HG02642 (cell line): ENCODE results near the gene UFD1.

Source experiments
- ATAC-seq: cut with Tn5 transposase; IDR thresholded peaks from one replicate; pipeline ENCODE4 v1.9.1; 2021; ENCODE audit warnings: mild to moderate bottlenecking; ENCODE audit not compliant: unreplicated experiment, poor library complexity

The UFD1 gene

GRCh38 chr22:19431649-19432132 lies 47.3 kb downstream of the UFD1 start, which contains the start of gene HIRA:
Gene HIRA (minus strand): TSS chr22:19431733. CDS start chr22:19431476, 257 bp downstream.
- ATAC-seq: peak; percentile 64

DNA sequence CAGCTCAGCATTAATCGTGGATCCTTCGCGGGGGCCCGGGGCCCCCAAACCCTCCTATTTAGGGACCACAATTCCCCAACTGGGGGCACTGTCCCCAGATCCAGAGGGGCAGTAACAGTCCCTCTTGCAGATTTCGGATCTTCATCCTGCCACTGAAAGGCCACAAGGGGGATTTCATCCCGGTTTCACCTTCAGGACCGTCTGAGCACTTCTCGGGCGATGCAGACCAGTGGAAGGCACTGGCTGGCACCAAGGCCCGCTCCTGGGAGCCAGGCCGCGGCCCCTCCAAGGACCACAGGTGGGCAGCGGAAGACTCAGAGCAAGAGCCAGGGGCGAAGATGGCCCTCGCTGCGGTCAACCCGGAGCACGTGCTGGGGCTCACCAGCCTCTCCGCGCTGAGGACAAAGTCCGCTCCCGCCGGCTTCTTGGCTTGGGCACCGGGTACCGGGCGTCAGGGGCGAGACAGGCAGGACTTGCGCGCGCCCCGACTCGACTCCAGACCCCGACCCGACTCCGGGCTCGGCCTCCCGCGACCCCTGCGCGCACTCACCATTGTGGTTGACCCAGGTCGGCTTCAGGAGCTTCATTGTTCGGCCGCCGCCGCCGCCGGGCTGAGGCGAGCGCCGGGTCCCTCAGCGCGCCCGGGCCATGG lies 48.0 kb downstream of the UFD1 start:
- ATAC-seq: peak; percentile 10

DNA sequence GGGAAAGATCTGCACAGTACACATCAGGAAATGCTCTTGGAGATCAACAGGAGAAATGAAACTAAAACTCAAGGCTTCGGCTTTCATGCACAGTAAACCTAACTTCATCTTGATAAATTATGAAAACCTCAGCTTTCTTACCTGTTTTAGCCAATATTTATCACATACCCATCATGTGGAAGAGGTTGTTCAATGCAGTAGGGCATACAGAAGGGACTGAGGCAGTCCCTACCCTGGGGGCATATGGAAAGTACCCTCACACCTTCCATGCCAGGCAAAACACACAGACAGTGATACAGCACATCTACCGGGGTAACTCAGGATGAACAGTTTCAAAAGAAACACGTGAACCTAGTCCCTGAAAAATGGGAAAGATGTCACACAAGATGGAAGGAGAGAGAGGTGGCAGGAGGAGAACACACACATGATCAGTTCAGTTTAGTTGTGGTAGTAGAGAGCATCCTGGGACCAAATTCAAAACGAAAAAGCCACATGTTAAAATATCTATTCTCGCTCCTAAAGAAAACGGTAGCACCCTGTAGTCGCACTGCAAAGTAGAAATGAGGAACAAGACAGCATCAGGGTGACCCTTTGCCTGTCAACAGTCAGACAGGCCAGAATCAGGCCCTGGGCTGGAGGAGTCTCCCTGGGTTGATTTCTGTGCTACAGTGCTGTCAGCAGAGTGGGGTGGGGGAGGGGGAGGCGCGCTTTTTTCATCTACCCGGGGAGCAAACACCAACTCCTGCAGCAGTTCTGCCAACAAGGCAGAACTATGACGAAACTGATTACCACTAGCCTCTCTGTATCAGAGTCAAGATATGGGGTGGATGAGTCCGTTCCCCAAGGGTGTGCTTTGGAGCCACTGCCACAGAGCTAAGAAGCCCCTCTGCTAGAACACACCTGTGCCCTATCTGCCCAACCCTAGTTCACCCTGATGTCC lies 48.8 kb downstream of the UFD1 start:
- ATAC-seq: no peak

DNA sequence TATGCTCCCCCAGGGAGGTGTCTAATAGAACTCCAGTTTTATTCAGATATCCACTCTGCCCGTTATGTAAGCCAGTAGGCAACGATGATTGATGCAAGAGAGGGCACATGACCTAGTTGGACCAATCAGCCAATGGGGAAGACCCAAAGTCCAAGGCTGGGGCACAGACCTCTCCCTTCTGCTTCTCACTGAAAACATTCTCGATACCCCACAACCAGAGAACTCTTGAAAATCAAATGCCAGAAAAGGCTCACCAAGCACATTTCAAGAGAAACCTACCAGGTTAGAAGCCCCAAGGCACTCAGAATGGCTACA lies 54.9 kb downstream of the UFD1 start:
- no peak for ATAC-seq

- ATAC-seq: no peak
Observed at GRCh38 chr22:19422440-19423301, 56.3 kb downstream of the UFD1 start.

GRCh38 chr22:19420321-19420720 lies 58.7 kb downstream of the UFD1 start:
- ATAC-seq: no peak

DNA sequence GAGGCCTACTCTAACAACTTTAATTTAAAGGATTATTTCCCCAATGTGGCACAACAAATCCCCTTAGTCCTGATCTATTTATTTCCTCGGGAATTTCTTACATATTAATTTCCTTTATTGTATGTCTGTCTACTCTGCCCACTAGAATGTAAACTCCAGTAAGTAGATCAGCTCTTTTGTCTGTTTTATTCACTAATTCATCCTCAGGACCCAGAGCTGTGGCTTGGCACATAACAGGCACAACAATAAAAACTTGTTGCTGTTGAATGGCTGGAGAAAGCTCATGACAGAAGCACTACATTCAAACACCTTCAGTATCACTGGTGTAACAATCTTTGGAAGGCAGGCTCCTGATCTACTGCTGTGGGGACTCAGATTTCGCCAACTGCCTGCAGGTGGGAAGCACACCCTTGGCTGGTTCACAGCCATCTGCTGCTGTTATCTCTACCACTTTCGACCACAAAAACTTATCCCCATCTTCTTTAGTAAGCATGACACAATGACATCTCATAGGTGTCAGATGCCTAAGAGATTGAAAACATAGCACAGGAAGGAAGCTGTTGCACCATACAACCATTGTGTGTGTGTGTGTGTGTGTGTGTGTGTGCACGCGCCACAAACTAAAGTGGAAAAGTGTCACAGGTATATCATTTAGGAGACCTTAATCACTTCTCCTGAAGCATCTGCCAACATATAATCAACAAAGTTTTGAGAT lies 59.4 kb downstream of the UFD1 start:
- ATAC-seq: no peak

- no peak for ATAC-seq
Observed at GRCh38 chr22:19419086-19419463, 59.9 kb downstream of the UFD1 start.

- ATAC-seq: no peak
Observed at GRCh38 chr22:19412923-19413322, 66.1 kb downstream of the UFD1 start.

DNA sequence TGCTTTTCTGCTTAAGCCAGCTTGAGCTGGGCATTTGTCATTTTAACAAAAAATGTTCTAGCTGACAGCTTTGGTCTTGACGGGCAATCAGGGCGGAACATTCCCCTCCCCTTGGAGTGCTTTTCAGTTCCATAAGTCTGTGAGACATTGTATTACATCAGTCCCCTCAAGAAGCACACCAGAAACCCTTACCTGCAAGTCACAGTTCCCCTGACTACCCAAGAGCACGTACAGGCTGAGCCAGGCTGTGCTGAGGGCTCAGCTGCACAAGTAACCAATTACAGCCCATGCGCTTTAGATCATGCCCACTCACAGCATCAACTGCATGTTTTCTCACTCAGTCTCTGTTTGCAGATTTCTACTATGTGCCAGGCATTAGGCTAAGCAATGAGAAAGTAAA lies 66.5 kb downstream of the UFD1 start:
- ATAC-seq: no peak

- no peak for ATAC-seq
Observed at GRCh38 chr22:19411690-19412045, 67.3 kb downstream of the UFD1 start.

DNA sequence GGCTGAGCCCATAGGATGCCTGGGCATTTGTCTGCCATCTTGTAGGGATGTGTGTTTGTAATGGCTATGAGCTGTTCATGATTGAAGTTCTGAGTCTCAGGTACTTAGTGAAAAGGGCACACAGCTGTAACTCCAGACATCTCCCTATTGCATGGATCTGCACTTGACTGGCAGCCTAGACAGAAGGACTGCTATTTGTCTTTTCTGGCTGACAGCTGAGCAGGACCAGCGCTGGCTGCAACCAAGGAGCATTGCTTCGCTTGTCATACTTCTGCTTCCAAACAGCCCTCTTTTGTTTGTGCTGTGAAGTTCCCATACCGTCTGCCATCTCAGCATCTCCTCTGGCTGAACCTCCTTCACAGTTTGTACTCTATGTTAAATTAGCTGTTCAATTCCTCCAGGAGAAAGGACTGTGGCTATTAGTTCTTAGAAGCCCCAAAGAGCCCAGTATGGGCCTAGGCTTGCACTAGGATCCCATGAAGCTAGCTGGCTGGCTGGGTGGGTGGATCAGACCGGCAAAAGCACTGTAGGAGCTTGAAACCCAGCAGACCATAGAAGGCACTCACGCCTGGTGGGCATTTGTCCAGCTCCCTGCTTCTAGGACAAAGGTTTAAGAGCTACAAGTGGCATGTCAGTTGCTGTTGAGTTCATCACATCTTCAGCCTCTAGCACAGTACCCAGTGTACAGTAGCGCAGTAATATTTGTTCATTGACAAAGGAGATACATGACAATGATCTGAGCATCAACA lies 67.9 kb downstream of the UFD1 start:
- ATAC-seq: no peak

DNA sequence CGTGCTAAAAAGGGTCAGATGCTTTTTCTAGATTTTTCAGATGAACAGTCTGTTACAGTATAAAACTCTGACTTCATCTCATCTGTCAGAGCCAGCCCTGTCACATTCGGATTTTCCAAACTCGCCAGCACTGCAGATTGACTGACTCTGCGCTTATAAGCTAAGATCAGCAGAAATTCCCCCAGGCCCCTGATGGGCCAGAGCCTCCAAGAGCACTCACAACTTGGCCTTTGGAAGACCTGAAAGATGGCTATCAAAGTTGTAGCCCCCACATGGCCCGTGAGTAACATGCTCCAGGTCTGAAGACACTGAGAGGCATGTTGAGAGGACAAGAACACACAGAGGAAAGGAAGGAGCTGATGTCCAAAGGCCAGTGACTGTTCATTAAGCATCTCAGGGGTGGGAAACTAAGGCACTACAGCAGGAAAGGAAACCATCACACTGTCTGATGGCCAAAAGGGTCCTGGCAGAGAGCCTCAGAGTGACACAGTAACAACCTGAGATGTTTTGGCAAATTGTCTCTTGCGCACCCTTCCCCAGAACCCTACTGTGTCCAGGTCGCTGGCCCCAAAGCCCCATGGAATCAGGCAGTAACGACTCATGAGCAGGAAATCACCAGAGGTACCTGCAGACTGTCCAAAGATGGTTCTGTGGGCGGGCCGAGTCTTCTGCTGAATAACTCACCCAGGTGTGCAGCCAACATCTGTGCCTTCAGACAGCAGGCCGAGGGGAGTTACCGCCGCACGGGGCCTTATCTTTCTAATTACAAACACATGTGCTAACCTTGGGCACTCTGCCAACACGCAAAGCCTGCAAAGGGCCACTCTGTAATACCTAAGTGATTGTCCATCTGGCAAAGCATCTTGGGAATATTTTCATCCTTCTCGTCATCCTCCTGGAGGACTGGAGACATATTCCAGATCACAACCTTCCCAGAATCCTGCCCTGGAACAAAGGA lies 71.1 kb downstream of the UFD1 start:
- no peak for ATAC-seq

- ATAC-seq: no peak
Observed at GRCh38 chr22:19406846-19407245, 72.1 kb downstream of the UFD1 start.

- no peak for ATAC-seq
Observed at GRCh38 chr22:19406281-19406811, 72.6 kb downstream of the UFD1 start.

GRCh38 chr22:19405652-19406051 lies 73.3 kb downstream of the UFD1 start:
- ATAC-seq: no peak

- ATAC-seq: no peak
Observed at GRCh38 chr22:19405133-19405532, 73.9 kb downstream of the UFD1 start.

DNA sequence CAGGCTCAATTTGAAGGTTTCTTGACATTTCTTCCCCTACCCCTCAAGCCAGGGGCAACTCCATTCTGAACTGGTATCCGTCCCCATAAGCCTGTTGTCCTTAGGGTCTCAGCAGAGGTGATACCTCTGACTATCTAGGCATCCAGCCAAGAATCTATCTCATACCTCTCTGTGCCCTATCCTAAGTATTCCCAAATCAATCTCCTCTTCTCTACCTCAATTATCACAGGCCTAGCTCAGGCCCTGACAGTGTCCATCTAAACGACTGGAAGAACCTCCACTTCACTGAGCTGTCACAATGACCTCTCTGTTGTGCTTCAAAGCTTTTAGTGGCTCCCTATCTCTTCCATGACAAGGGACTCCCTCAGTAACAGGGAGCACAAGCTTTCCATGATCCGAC lies 74.3 kb downstream of the UFD1 start:
- ATAC-seq: no peak
